ENCODE measurements around the gene SARS1. TPM values are rescaled to one million over a fixed set of nuclear protein-coding genes. Genes with fewer than 3 reads are reported as not detected.

SARS1 gene
- total and polyA plus RNA-seq, 2 of the 13 experiments (the other 11 are each of a cell fraction or from before 2014, with no cell fraction given): 103 to 134 TPM

GRCh38 chr1:109263597-109264378 is 50.1 kb downstream of the SARS1 start (continued):
- TF ChIP-seq SKIL (CRISPR knock-in tag; IDR thresholded peaks at IDR 0.05; ENCODE audit: borderline replicate concordance) (peak; percentile 59; the same call in 1 of the 2 replicates), ZNF710 (CRISPR knock-in tag; IDR thresholded peaks at IDR 0.05; ENCODE audit: borderline replicate concordance) (peak; percentile 73; the same call in 1 of the 2 replicates), SMARCC2 (IDR thresholded peaks at IDR 0.05) (no peak), ATF6 (CRISPR knock-in tag; conservative IDR thresholded peaks at IDR 0.05) (no peak), AHR (CRISPR knock-in tag; IDR thresholded peaks at IDR 0.05) (0 out of 2 replicates have a peak, but pooled peaks have one; percentile 73), ERF (CRISPR knock-in tag; IDR thresholded peaks at IDR 0.05) (peak; percentile 91), MED1 (CRISPR knock-in tag; IDR thresholded peaks at IDR 0.05) (peak; percentile 86), MATR3 (CRISPR knock-in tag; IDR thresholded peaks at IDR 0.05) (no peak), SALL2 (CRISPR knock-in tag; IDR thresholded peaks at IDR 0.05) (peak; percentile 79; the same call in 1 of the 2 replicates), ZNF770 (CRISPR knock-in tag; IDR thresholded peaks at IDR 0.05) (peak; percentile 80), ZNF782 (CRISPR knock-in tag; IDR thresholded peaks at IDR 0.05; ENCODE audit: borderline replicate concordance) (peak; percentile 85; the same call in 1 of the 2 replicates), KLF12 (CRISPR knock-in tag; IDR thresholded peaks at IDR 0.05; ENCODE audit: borderline replicate concordance) (0 out of 2 replicates have a peak, but pooled peaks have one; percentile 52), MYC (CRISPR knock-in tag; IDR thresholded peaks at IDR 0.05; ENCODE audit: borderline replicate concordance) (peak; percentile 91), MXD1 (CRISPR knock-in tag; IDR thresholded peaks at IDR 0.05) (no peak; the same call in 1 of the 2 replicates), CTCF (CRISPR knock-in tag; IDR thresholded peaks at IDR 0.05) (peak; percentile 99), ZNF691 (CRISPR knock-in tag; IDR thresholded peaks at IDR 0.05; ENCODE audit: borderline replicate concordance, low read depth) (peak; percentile 56; the same call in 1 of the 2 replicates)

Measured in HepG2 (cell line).